Stimulated activated CD8-positive, alpha-beta memory T cell treated with anti-CD3 and anti-CD28 coated beads, Interleukin-12 subunit alpha, Interleukin-12 subunit beta, amount 100 ng/mL, for 24 hours (primary cell): ENCODE results near the gene DISP3.
"Not testable (repeated sequence)": the region's sequence is repeated elsewhere in the genome, so short reads cannot be mapped to it uniquely, and the experiment has no call there.

ENCODE experiments used
- DNase-seq: peaks from one replicate; pipeline ENCODE4 v3.0.0-alpha.2; 2020; ENCODE audit errors: extremely low read depth

DISP3 gene

GRCh38 chr1:11576109-11576875, 97.3 kb downstream of the DISP3 start:
- DNase-seq: no peak

GRCh38 chr1:11578004-11578403, 99.0 kb downstream of the DISP3 start:
- DNase-seq: no peak

GRCh38 chr1:11579506-11579905, 100.6 kb downstream of the DISP3 start:
- DNase-seq: no peak

GRCh38 chr1:11580049-11580448, 101.1 kb downstream of the DISP3 start:
- DNase-seq: not testable (repeated sequence)

- no peak for DNase-seq
Observed at GRCh38 chr1:11581445-11581991, 102.6 kb downstream of the DISP3 start.

- DNase-seq: no peak
Observed at GRCh38 chr1:11585389-11585788, 106.4 kb downstream of the DISP3 start.
